ENCODE measurements around the gene OR11A1. TPM values are rescaled to one million over a fixed set of nuclear protein-coding genes. Genes with fewer than 3 reads are reported as not detected.

The OR11A1 gene
- total RNA-seq, 1 experiment from 2014 or later, result not detected

DNA sequence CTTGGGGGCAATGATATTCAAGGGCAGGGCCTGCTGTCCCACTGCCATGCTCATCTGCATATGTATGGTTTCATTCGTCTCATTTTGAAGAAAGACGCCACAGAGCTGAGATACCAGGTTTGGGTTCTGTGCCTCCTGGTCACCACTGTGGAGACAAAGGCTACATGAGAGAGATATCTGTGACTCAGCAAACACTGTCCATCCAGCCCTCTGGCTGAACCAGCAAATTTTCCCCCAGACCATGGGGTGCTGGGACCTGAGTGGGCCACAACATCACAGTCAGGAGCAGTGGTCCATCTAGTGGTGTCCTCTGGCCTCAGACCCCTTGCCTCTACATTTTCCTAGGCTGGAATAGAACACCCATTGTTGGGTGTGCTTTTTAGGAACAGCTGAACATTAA lies 30.8 kb upstream of the OR11A1 start, which contains the start of gene MAS1L:
Gene MAS1L, minus strand, starts transcription at position 297 of the 400 bp plus-strand sequence. Its CDS starts 54 bp downstream, at position 243.
- Mint-ChIP-seq H3K9me3 (peaks cover 0 to under 1% of the 10 kb centered on the region in 2 experiments; a peak in 2 of 5 replicates), H3K4me1 (no peaks in the 10 kb centered on the region), H3K27me3 (ENCODE audit: low read depth) (no peaks in the 10 kb centered on the region; the same call in 1 of the 2 replicates), H3K36me3 (ENCODE audit: insufficient read depth in 1 of 3, low read depth in 3 of 3) (no peaks in the 10 kb centered on the region), H3K4me3 (no peak within 1 kb of the TSS), H3K27ac (no peak within 1 kb of the TSS)
- H2AK5ac ChIP-seq (ENCODE audit: insufficient read length, low read length), result no peak within 1 kb of the TSS
- no peaks in the 10 kb centered on the region for H3K4me1 ChIP-seq (ENCODE audit: insufficient read depth, low read length)
- H2AFZ ChIP-seq (ENCODE audit: low read length), result no peak within 1 kb of the TSS
- H2BK120ac ChIP-seq (ENCODE audit: low read depth, low read length, poor library complexity, severe bottlenecking), result no peak within 1 kb of the TSS
- H3T11ph ChIP-seq (ENCODE audit: low read length), result no peak within 1 kb of the TSS
- no peak within 1 kb of the TSS for H3K27ac ChIP-seq (ENCODE audit: insufficient read length, low read depth, low read length)
- DNase-seq, result no peak
- no CpG with 5 or more reads among the region's 2 CpGs for WGBS (ENCODE audit: extremely low coverage, insufficient read length, low lambda C conversion rate)
- H3K79me1 ChIP-seq (ENCODE audit: insufficient read depth, low read depth, low read length, poor library complexity, severe bottlenecking), result no peaks in the 10 kb centered on the region
- no peaks in the 10 kb centered on the region for H3K23me2 ChIP-seq (ENCODE audit: insufficient read length, low read depth, low read length, poor library complexity, severe bottlenecking)
- no peaks in the 10 kb centered on the region for H3K9me3 ChIP-seq (ENCODE audit: control insufficient read depth, low read depth, low read length)
- no peak within 1 kb of the TSS for H2BK12ac ChIP-seq (ENCODE audit: insufficient read length, low read depth, low read length)
- TF ChIP-seq, protein P1, sequence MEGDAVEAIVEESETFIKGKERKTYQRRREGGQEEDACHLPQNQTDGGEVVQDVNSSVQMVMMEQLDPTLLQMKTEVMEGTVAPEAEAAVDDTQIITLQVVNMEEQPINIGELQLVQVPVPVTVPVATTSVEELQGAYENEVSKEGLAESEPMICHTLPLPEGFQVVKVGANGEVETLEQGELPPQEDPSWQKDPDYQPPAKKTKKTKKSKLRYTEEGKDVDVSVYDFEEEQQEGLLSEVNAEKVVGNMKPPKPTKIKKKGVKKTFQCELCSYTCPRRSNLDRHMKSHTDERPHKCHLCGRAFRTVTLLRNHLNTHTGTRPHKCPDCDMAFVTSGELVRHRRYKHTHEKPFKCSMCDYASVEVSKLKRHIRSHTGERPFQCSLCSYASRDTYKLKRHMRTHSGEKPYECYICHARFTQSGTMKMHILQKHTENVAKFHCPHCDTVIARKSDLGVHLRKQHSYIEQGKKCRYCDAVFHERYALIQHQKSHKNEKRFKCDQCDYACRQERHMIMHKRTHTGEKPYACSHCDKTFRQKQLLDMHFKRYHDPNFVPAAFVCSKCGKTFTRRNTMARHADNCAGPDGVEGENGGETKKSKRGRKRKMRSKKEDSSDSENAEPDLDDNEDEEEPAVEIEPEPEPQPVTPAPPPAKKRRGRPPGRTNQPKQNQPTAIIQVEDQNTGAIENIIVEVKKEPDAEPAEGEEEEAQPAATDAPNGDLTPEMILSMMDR (conservative IDR thresholded peaks at IDR 0.05), result no peak
- no peak within 1 kb of the TSS for H3K4me2 ChIP-seq (ENCODE audit: insufficient read depth, insufficient read length, low read length)
- no peak within 1 kb of the TSS for H3K18ac ChIP-seq (ENCODE audit: insufficient read length, low read depth, low read length)
- H2BK5ac ChIP-seq (ENCODE audit: insufficient read length, low read length), result no peak within 1 kb of the TSS
- no peaks in the 10 kb centered on the region for H4K20me1 ChIP-seq (ENCODE audit: control insufficient read depth, insufficient read depth, insufficient read length)
- H2BK15ac ChIP-seq (ENCODE audit: low read depth, low read length), result no peak within 1 kb of the TSS
- H3K79me2 ChIP-seq (ENCODE audit: insufficient read depth, low read length), result no peaks in the 10 kb centered on the region
- no peak within 1 kb of the TSS for H3K14ac ChIP-seq (ENCODE audit: insufficient read depth, low read length)
- H3K56ac ChIP-seq (ENCODE audit: insufficient read length, low read depth, low read length), result no peak within 1 kb of the TSS
- H3K23ac ChIP-seq (ENCODE audit: insufficient read length, low read depth, low read length), result no peak within 1 kb of the TSS
- no peak within 1 kb of the TSS for H4K8ac ChIP-seq (replicated peaks; ENCODE audit: insufficient read length, low read depth, low read length)
- no peaks in the 10 kb centered on the region for H3K27me3 ChIP-seq (ENCODE audit: insufficient read depth, low read length)
- H3K4ac ChIP-seq (ENCODE audit: low read depth, low read length), result no peak within 1 kb of the TSS
- no peak within 1 kb of the TSS for H4K5ac ChIP-seq (ENCODE audit: insufficient read length, low read depth, low read length)
- no peak within 1 kb of the TSS for H3K9ac ChIP-seq (ENCODE audit: extremely low read depth, insufficient read length, low read length)
- H4K91ac ChIP-seq (ENCODE audit: insufficient read length, low read depth, low read length), result no peak within 1 kb of the TSS
- no peak within 1 kb of the TSS for H2BK20ac ChIP-seq (ENCODE audit: low read depth, low read length, poor library complexity, severe bottlenecking)
